IMR-90 (cell line): ENCODE data around the gene STX8. TPM values are rescaled to one million over a fixed set of nuclear protein-coding genes. Genes with fewer than 3 reads are reported as not detected.

Experiments
- ATAC-seq: fragments of 200-7000 bp; cut with Tn5 transposase; 2 replicates; pipeline ENCODE4 v1.9.1; 2020; ENCODE audit warnings: low read depth, mild to moderate bottlenecking, moderate library complexity
- BruUV-seq: library from RNA; stranded (reverse); fragments of 400-500 nt; replicated peaks from 2 replicates; lab custom pipeline; 2021; lab: Mats Ljungman, UMichigan
- CTCF ChIA-PET: fragments of 300-600 bp; formaldehyde crosslinking; extraction: SDS; loops from one replicate; lab custom pipeline; 2021; ENCODE audit warnings: antibody characterized with exemption; lab: Yijun Ruan, JAX
- POLR2A ChIA-PET: fragments of 300-600 bp; sonication (Branson Sonifier 250); formaldehyde crosslinking; loops from one replicate; lab custom pipeline; 2022; ENCODE audit warnings: antibody characterized with exemption; ENCODE audit not compliant: unreplicated experiment; lab: Charles Lee
- DNase-seq: peaks from one replicate; pipeline ENCODE4 v3.0.0; 2013
- H2AFZ ChIP-seq: replicated peaks from 2 replicates; pipeline ENCODE3; 2013; ENCODE audit warnings: low read length, mild to moderate bottlenecking; ENCODE audit not compliant: poor library complexity
- H2AK5ac ChIP-seq: 2 replicates; pipeline ENCODE4 v1.6.1; 2013; ENCODE audit warnings: low read depth, low read length, inconsistent platforms
- H2AK9ac ChIP-seq: replicated peaks from 2 replicates; pipeline ENCODE3; 2013; ENCODE audit warnings: mild to moderate bottlenecking, low read depth, low read length, moderate library complexity; ENCODE audit not compliant: poor library complexity
- H2BK120ac ChIP-seq: 2 replicates; pipeline ENCODE4 v1.6.1; 2013; ENCODE audit warnings: low read depth, low read length, inconsistent platforms
- H2BK15ac ChIP-seq: 3 replicates; pipeline ENCODE4 v1.6.1; 2013; ENCODE audit warnings: low read depth, low read length, inconsistent platforms
- H2BK20ac ChIP-seq: 2 replicates; pipeline ENCODE4 v1.6.1; 2013; ENCODE audit warnings: low read depth, mild to moderate bottlenecking, inconsistent platforms, low read length, moderate library complexity
- H2BK5ac ChIP-seq: 2 replicates; pipeline ENCODE4 v1.6.1; 2013; ENCODE audit warnings: mild to moderate bottlenecking, low read depth, low read length, inconsistent platforms; ENCODE audit not compliant: poor library complexity, severe bottlenecking
- H3K14ac ChIP-seq: replicated peaks from 2 replicates; pipeline ENCODE4 v1.6.1; 2013; ENCODE audit warnings: low read depth, low read length, inconsistent platforms
- H3K18ac ChIP-seq: 2 replicates; pipeline ENCODE4 v1.6.1; 2013; ENCODE audit warnings: low read depth, low read length, control low read depth
- H3K23ac ChIP-seq: 2 replicates; pipeline ENCODE4 v1.6.1; 2013; ENCODE audit warnings: low read depth, low read length, inconsistent platforms
- H3K27ac ChIP-seq: 2 replicates; pipeline ENCODE4 v1.5.1; 2013; ENCODE audit warnings: mild to moderate bottlenecking, control low read depth, low read length; ENCODE audit not compliant: insufficient read depth
- H3K27me3 ChIP-seq: 2 replicates; pipeline ENCODE4 v1.6.1; 2013; ENCODE audit warnings: low read length; ENCODE audit not compliant: control insufficient read depth, insufficient read depth
- H3K36me3 ChIP-seq: 2 replicates; pipeline ENCODE4 v1.6.1; 2013; ENCODE audit warnings: low read length, mixed read lengths; ENCODE audit not compliant: control insufficient read depth, insufficient read depth
- H3K4ac ChIP-seq: 2 replicates; pipeline ENCODE4 v1.6.1; 2013; ENCODE audit warnings: low read depth, low read length, inconsistent platforms
- H3K4me1 ChIP-seq: 2 replicates; pipeline ENCODE4 v1.6.1; 2013; ENCODE audit warnings: low read length, mixed read lengths; ENCODE audit not compliant: control insufficient read depth, insufficient read depth
- H3K4me2 ChIP-seq: 2 replicates; pipeline ENCODE4 v1.6.1; 2013; ENCODE audit warnings: low read depth, mild to moderate bottlenecking, control low read depth, low read length, moderate library complexity
- H3K4me3 ChIP-seq: 2 replicates; pipeline ENCODE4 v1.5.1; 2013; ENCODE audit warnings: low read depth, mild to moderate bottlenecking, control low read depth, low read length, moderate library complexity; ENCODE audit not compliant: insufficient read depth
- H3K56ac ChIP-seq: 2 replicates; pipeline ENCODE4 v1.6.1; 2013; ENCODE audit warnings: low read length, inconsistent platforms; ENCODE audit not compliant: insufficient read depth; ENCODE audit errors: extremely low read depth
- H3K79me1 ChIP-seq, 2 experiments: 2 replicates each; pipeline ENCODE4 v1.6.1; 2013; ENCODE audit warnings: low read length in 2 of 2, inconsistent platforms in 1 of 2, low read depth in 1 of 2
- H3K9ac ChIP-seq: 2 replicates; pipeline ENCODE4 v1.6.1; 2013; ENCODE audit warnings: low read depth, low read length, control low read depth
- H3K9me1 ChIP-seq: 2 replicates; pipeline ENCODE4 v1.6.1; 2013; ENCODE audit warnings: low read length, inconsistent platforms; ENCODE audit not compliant: insufficient read depth
- H3K9me3 ChIP-seq: 2 replicates; pipeline ENCODE4 v1.6.1; 2013; ENCODE audit warnings: low read length; ENCODE audit not compliant: control insufficient read depth, insufficient read depth
- H4K20me1 ChIP-seq: 2 replicates; pipeline ENCODE4 v1.6.1; 2013; ENCODE audit warnings: low read length, inconsistent platforms; ENCODE audit not compliant: insufficient read depth
- H4K5ac ChIP-seq: 2 replicates; pipeline ENCODE4 v1.6.1; 2013; ENCODE audit warnings: mild to moderate bottlenecking, low read depth, low read length, control low read depth
- H4K8ac ChIP-seq, 2 experiments: 2 replicates each; pipeline ENCODE4 v1.6.1; 2013; ENCODE audit warnings: low read depth in 2 of 2, low read length in 2 of 2, control low read depth in 1 of 2, inconsistent platforms in 1 of 2
- H4K91ac ChIP-seq: 2 replicates; pipeline ENCODE4 v1.6.1; 2013; ENCODE audit warnings: low read depth, low read length, inconsistent platforms; ENCODE audit not compliant: insufficient read depth
- CTCF ChIP-seq: conservative IDR thresholded peaks from 2 replicates; pipeline ENCODE4 v1.5.1; 2012; ENCODE audit warnings: mild to moderate bottlenecking, low read depth, low read length, improper control_type of control experiment
- ELK1 ChIP-seq: fragments of 150-350 bp; IDR thresholded peaks from 2 replicates; pipeline ENCODE4 v1.6.1; 2016; ENCODE audit warnings: low read depth, mild to moderate bottlenecking, low read length, moderate library complexity, borderline replicate concordance
- MAFK ChIP-seq: IDR thresholded peaks from 2 replicates; pipeline ENCODE4 v1.6.1; 2012; ENCODE audit warnings: low read depth, low read length, improper control_type of control experiment
- dilution Hi-C: fragments of 300-500 bp; cut with HindIII; formaldehyde crosslinking; loops from one replicate; pipeline ENCODE4 v1.14.3; 2018; ENCODE audit warnings: low sequenced_read_pairs; ENCODE audit not compliant: unreplicated experiment
- in situ Hi-C: fragments of 300-500 bp; cut with MboI; formaldehyde crosslinking; loops from 3 replicates; pipeline ENCODE4 v1.14.3; 2019; ENCODE audit warnings: low sequenced_read_pairs, inconsistent platforms, mixed read lengths
- intact Hi-C: fragments of 100-400 bp; cut with micrococcal nuclease; formaldehyde crosslinking; loops from 2 replicates; pipeline ENCODE4 v1.10.0; 2022
- polyA plus RNA-seq, 3 experiments: library from polyadenylated mRNA; depleted of rRNA; stranded (reverse); fragments of >200 nt; gene quantifications; 2 replicates each; pipeline ENCODE4 v1.2.3, GENCODE V29; 2012; ENCODE audit warnings: low replicate concordance in 1 of 3
- total RNA-seq: library from RNA; depleted of rRNA; stranded (reverse); fragments of >200 nt; gene quantifications from 2 replicates; pipeline ENCODE4 v1.2.3, GENCODE V29; 2012

Gene STX8
- total and polyA plus RNA-seq, 2 of the 4 experiments (the other 2 are of a cell fraction), result 26.5 to 47.0 TPM

GRCh38 chr17:9622961-9623360, 47.3 kb upstream of the STX8 start:
- no peaks in the 10 kb centered on the region for H3K79me1 ChIP-seq
- no peak overlapping the region for H2BK5ac ChIP-seq
- CTCF ChIA-PET, result no interaction called here
- no peaks in the 10 kb centered on the region for H3K4me1 ChIP-seq
- no peak overlapping the region for H2AFZ ChIP-seq
- no peak overlapping the region for H2BK120ac ChIP-seq
- no peaks in the 10 kb centered on the region for H3K9me1 ChIP-seq
- H2AK5ac ChIP-seq, result no peak overlapping the region
- H3K4me3 ChIP-seq, result no peak overlapping the region
- H4K5ac ChIP-seq, result no peak overlapping the region
- POLR2A ChIA-PET, result no interaction called here
- dilution Hi-C loops, result no loop called here
- in situ Hi-C loops, result no loop called here
- ATAC-seq, result no peak
- intact Hi-C loops, result no loop called here
- no peaks in the 10 kb centered on the region for H3K27me3 ChIP-seq
- no peak for TF ChIP-seq ELK1
- no peak for TF ChIP-seq CTCF
- peak; percentile 62 for TF ChIP-seq MAFK
- no peak overlapping the region for H3K27ac ChIP-seq
- BruUV-seq, result no TSS peak
- H3K18ac ChIP-seq, result no peak overlapping the region
- no peak overlapping the region for H3K9ac ChIP-seq
- no peak overlapping the region for H3K4ac ChIP-seq
- no peak for DNase-seq
- no peak overlapping the region for H3K4me2 ChIP-seq
- no peaks in the 10 kb centered on the region for H4K20me1 ChIP-seq
- no peak overlapping the region for H3K56ac ChIP-seq
- peaks cover 4% of the 10 kb centered on the region; the same call in 1 of the 2 replicates for H3K9me3 ChIP-seq
- H2BK15ac ChIP-seq, result no peak overlapping the region
- H2BK20ac ChIP-seq, result no peak overlapping the region
- no peak overlapping the region for H4K91ac ChIP-seq
- no peaks in the 10 kb centered on the region for H3K36me3 ChIP-seq
- H4K8ac ChIP-seq, result no peak overlapping the region
- no peak overlapping the region for H2AK9ac ChIP-seq
- no peak overlapping the region for H3K23ac ChIP-seq
- no peak overlapping the region for H3K14ac ChIP-seq
